ENCODE data around the gene UBE2D2.
A peak's percentile ranks its signal among the peaks of the same experiment; 100 is the strongest.

The UBE2D2 gene

DNA sequence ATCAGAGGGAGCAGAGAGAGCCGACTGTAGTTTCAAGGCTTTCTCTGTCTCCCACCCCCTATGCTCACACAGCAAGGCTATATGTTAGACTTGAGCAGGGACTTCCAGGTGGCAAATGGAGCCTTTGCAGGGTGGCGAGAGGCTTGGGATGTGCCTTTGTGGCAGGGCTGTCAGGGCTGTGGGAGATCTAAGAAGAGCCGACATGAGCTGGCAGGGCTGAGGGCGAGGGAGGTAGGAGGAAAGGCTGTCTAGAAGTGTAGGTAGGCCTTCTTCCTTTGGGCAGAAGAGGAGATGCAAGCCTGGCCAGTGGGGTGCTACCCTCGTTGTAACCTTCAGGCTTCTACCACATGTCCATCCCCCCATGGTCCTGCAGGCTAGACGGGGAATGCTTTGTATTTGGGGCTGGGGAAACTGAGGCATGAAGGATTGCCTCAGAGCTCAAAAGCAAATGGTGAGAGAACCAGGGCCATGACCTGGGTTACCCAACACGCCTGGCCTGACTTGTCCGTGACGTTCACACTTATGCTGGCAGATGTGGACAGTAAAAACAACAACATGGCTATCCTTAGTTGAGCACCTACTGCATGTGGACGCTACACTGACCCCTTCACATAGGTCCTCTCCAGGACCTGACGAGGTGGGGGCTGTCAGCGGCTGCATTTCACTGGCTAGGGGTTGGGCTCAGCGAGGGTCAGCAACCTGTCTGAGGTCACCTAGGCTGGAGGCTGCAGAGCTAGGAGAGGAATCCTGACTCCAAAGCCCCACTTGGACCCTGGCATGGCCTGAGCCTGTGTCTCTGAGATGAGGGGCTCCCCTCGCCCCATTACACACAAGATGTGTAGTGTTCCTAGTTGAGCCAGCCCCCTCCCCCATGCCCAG, 102.3 kb downstream of the UBE2D2 start:
- DNase-seq, result no peak

- no peak for DNase-seq
Observed at GRCh38 chr5:139664086-139664693, 103.1 kb downstream of the UBE2D2 start.

- DNase-seq, result no peak
Observed at GRCh38 chr5:139664727-139665351, 103.7 kb downstream of the UBE2D2 start.

DNA sequence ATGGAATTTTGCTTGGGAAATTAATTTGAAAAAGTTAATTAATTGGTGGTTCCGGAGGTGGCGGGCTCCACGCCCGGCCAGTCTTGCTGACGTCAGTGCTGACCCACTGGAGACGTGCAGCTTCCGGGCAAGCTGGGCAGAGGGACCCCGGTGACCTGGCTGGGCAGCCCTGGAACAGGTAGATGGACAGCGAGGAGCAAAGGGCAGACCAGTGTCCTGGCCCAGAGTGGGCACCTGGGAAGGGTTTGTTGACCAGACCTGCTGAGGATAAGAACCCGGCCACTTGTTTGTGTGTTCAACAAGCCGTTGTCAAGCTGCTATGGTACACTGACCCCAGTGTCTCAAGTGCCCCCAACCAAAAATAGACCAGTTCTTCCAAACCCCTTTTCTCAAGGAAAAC, 104.5 kb downstream of the UBE2D2 start:
- no peak for DNase-seq

- no peak for DNase-seq
Observed at GRCh38 chr5:139666551-139666950, 105.4 kb downstream of the UBE2D2 start.

GRCh38 chr5:139667001-139667729, 106.0 kb downstream of the UBE2D2 start:
- no peak for DNase-seq

DNA sequence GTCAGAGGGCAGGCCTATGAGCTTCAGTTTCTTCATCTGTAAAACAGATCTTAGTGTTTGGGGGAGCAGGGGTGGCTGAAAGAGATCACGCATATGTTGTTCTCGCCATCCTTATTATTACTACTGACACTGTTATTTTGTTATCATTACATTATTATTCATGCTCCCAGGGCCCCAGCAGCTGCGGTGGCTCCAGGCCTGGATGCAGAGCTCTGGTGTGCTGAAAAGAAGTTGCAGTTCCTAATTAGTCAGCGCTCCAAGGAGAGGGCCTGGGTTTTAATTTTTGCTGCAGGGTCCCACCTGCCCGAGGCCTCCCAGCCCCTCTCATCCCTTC, 106.6 kb downstream of the UBE2D2 start:
- DNase-seq, result no peak

GRCh38 chr5:139668064-139668880, 107.1 kb downstream of the UBE2D2 start:
- DNase-seq, result no peak

- DNase-seq, result no peak
Observed at GRCh38 chr5:139668924-139669661, 108.0 kb downstream of the UBE2D2 start.

GRCh38 chr5:139669662-139670368, 108.7 kb downstream of the UBE2D2 start:
- DNase-seq, result no peak

DNA sequence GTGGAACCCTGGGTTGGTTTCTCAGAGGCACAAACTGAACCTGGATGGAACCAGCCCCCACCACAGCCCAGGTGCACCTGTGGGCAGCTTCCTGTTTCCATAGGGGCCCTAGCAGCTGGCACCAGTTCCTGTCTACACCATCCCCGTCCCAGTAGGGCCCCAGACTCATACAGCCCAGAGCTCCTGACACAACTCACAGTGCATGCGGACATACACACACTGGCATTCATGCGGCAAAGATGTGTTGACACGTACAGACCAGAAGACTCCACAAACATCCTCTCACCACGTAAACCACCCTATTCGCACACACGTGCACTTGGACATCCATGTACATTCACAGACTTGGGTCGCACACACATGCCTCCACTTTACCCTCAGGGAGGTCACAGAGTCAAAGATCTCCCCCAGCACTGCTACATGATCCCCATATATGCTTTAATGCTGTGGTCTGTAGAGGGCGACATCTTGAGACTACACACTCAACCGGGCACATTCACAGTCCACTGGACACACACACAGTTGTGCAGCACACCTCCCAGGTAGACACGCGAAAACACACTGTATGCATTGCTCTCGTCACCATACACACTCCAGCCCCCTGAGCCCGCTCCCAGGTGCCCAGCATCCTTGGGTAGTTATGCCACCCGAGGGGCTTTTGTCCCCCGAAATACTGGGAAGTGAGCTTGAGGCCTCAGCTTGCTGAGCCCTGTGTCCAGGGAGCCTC, 109.4 kb downstream of the UBE2D2 start:
- DNase-seq, result no peak

DNA sequence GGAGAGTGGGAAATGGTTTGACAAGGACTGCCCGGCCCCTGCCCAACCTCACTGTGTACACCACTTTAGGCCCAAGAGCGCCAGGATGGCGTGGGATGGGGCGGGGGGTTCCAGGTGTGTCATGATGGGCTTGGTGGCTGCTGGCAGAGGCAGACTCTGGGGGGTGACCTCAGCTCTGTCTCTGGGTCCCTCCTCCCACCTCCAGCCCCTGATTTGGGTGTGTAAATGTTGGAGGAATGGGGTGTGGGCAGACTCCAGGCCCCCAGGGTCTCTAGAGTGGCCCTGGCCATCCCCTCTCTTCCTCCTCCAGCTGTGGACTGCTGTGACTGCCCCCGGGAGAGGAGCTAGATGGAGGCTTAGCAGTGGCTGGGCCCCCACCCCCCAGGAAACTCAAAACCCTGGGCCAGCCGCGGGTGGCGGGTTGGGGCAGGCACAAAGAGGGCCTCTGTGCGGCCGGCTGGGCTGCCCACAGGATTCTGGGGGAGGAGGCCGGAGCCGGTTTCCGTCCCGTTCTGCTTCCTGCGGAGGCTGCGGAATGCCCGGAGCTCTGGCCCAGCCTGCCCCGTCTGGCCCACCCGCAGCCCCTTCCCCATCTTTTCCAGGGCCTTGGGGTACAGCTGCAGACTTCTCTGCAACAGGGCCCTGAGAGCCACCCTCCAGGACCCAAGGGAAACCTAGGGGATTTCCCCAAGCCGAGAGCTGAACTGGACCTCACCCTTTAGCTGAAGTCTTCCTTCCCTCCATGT, 110.1 kb downstream of the UBE2D2 start:
- DNase-seq, result no peak

GRCh38 chr5:139675213-139675612, 114.1 kb downstream of the UBE2D2 start:
- DNase-seq, result no peak

DNA sequence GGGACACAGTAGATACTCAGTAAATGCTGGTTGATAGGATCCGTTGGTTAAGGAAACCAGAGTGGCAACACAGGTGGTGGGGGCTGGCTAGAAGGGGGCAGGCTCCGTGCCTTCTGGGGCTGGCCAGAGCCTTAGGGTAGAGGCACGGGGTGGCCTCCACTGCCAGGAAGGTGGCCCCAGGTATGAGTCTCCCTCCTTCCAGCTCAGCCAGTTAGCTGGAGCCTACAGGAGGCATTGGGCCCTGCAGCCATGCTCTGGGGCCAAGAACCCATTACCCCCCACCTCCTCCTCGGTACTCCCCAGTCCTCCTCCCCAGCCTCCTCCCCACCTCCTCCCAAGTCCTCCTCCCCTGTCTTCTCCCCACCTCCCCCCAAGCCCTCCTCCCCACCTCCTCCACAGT, 114.7 kb downstream of the UBE2D2 start:
- DNase-seq, result no peak

- DNase-seq, result no peak
Observed at GRCh38 chr5:139676406-139676805, 115.3 kb downstream of the UBE2D2 start.

DNA sequence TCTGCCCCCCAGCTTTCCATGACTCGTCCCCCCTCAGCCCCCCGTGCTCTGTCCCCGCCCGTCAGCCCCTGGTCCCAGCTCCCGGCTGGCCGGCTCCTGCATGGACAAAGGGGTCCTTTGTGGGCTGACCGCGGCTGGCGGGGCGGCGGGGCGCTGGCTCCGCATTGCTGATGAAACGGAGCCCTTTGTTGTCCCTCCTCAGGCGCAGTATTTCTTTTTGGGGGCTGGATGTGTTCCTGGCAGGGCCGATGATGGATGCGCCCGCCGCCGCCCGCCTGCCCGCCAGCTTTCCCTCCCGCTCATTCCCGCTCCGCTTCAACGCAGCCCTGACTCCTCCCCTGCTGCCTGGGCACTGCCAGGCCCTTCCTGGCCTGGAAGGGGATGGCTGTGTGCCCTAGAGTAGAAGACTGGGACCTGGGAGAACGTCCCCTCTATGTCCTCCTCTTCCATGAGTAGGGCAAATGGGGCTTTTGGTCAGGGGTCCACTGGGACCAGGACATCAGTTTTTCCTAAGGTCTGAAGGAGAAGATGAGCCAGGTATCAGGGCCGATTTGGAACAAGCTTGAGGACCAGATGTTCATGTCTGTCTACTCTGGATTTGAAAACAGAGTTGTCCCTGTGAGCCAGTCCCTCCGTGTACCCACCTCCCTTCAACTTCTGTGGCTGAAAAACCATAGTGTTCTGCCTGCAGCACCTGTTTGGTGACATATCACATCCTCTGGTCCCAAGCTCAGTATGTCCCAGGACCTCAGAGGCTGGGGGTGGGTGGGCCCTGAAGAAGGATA, 116.0 kb downstream of the UBE2D2 start:
- peak; percentile 72 for DNase-seq

All from NCI-H446 treated with DMSO at 0.1 percent for 48 hours (cell line).